Stimulated activated CD8-positive, alpha-beta memory T cell treated with anti-CD3 and anti-CD28 coated beads, Interleukin-2, amount 100 ng/mL, for 48 hours (primary cell): ENCODE results near the gene KCNQ1.

Experiments used
- DNase-seq, 2 donors: peaks; one replicate each; pipeline ENCODE4 v3.0.0-alpha.2; 2020; ENCODE audit warnings: low read depth in 2 of 2

The KCNQ1 gene

DNA sequence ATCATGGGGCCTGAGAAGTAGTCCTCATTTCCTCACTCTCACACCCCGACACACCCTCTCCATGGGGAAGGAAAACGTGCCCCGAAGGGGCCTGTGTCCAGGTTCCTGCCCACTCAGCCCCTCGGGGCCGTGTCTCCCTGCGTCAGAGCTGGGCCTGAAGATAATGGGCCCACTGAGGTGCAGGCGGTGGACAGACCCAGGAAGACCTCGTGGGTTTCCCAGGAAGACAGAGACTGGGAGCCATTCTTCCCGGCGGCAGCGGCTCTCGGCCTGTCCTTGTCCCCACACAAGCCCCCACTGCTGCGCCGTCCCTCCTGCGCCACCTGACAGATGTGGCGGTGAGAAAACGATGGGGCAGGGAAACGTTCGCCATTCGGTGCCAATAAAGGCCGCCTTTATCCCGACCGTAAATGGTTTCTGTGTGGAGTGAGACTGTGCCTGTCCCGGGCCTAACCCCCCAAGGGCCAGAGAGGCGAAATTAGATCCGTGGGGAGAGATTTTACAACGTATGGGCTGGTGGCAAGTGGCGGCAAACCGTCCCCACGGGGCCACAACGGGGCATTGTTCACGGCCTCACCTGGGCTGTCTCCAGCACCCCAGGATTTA, 351.8 kb downstream of the KCNQ1 start:
- DNase-seq, result no peak

DNA sequence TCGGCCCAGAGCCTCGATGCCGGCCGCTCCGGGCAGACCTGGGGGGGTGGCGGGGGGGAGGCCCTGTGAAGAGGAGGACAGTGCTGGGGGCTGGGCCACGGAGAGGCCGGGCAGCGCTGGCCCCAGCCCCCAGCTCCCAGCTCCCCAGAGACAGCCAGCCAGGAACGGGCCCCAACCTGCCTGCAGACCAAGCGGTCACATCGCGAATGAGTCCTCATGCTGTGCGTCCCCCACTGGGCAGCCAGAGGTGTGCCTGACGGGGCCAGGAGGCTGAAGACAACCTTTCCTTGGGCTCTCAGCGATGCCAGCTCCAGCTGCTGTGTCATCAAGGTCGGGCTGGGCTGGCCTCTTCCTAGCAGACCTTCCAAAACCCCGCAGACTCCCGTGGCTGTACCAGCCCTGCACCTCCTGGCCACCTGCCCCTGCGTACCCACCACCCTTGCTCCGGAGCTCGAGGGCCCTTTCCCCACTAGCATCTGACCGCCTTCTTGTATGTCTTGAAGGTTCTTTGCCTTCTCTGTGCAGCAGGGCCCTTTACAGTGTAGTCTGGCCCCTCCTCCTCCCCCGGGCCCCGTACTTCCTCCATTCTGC, 352.4 kb downstream of the KCNQ1 start:
- no peak for DNase-seq

DNA sequence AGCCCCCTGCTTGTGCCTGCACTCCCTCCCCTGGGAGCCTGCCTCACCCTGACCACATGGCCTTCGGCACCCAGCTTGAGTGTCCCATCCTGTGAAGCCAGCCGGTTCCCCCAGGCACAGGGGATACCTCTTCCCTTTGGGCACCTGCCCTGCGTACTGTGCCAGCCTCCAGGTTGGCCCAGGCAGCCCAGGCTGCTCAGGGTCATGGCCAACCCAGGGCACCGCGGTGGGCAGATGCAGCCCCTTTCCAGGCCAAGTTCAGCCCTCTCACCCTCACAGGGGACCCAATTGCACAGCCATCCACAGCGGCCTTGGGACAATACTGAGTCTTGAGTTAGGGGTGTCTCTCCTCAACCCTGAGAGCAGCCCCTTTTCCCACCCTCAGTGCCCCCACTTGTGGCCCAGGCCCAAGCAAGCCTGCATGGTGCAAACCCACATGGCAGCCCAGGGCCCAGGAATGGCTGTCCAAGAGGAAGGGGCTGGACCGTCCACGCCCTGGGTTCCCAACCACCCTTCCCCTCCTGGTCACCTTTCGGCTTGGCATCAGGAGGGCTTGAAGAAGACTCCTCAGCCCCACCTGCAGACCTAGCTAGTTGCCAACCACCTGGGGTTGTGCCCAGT, 353.0 kb downstream of the KCNQ1 start:
- DNase-seq, result no peak

DNA sequence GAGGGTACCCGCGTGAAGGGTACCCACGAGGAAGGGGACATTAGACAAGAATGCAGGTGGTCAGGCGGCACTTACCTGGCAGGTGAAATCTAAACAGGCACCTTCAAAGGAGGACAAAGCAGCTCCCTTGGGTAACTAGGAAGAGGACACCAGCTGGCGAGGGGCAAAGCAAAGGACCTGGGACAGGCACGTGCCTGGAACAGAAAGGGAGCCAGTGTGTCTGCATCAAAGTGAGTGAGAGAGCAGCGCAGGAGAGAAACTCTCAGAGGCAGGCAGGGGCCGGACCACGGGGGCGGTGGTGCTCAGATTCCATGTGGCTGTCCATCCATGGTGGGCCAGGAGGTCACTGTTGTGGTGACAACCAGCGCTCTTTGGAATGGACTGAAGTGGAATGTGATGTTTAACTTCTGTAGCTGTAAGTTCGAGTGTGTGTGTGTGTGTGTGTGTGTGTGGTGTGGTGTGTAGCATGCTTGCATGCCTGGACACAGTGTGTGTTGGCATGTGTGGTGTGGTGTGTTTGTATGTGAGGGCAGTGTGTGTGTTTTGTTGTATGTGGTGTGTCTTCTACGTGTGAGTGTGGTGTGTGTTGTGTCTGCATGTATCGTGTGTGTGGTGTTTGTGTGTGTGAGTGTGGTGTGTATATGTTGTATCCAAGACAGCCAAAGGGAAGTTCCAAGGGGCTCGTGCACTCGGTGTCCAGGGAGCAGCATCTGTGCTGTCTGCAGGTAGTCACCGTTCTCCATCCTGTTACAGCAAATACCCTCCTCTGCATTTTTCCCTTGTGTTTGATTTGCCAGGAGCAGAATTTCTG, 354.3 kb downstream of the KCNQ1 start:
- no peak for DNase-seq

DNA sequence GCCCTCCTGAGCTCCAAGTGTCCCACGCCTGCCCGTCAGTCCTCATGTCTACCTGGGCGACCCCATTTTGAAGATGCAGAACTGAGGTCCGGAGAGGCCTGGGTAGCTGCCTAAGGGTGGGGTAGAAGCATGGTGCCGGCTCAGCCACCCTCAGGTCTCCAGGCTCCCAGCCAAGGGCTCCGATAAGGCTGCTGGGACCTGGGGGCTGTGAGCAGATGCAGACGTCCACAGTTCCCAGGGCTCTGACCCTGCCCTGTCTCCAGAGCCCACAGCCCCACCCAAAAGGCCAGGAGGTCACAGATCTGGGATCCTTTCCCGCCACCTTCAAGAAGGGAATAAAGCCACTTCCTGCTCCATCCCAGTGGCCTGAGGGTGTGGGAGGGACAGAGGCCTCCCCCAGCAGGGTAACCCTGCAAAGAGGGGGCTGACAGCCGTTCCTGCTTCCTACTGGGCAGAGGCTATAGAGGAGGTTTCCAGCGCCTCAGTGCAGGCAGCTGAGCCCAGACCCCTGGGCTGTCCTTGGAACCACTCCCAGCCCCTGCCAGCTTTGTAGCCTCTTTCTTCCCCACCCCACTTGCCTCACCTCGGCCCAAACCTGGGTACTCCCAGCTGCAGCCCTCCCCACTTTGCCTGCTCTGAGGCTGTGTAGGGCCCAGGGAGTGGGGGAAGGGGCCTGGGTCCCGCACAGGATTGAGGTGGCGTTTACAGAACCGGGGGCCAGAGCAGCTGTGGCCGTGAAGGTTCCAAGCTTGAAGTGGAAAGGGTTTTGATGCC, 355.3 kb downstream of the KCNQ1 start:
- DNase-seq, result no peak

DNA sequence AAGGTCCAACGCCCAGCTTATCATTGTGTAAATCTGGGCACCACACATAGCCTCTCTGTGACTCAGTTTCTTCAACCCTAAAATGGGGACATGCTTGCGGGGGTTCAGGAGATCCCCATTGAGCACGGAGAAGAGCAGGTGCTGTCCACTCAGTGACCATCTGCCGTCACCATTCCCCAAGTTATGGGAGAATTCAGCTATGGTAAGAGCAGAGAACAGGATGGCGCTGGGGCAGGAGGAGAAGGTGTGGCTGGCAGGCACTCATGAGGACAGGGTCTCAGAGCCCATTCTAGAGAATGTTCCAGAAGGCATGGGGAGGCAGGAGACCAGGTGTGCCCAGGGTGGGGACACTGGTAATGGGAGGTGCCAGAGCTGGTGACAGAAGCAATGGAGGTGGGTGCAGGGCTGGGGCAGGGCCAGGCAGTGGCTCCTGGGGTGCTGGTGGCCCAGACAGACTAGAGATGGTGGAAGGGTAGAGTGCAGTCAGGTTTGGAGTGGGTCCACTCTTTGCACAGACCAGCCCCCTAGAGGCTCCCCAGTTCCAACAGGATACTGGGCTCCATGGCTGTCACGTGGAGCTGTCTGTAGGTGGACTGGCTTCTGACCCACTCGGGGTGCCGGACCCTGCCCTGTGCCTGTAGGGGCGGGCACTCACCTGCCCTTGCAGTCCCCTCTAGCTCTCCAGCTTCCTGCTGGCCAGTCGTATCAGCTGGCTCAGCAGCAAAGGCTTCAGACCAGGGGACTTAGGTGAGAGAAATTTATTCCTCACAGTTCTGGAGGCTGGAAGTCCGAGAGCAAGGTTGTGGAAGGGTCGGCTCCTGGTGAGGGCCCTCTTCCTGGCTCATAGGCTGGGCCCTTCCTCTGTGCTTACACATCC, 356.1 kb downstream of the KCNQ1 start:
- DNase-seq, result no peak

DNA sequence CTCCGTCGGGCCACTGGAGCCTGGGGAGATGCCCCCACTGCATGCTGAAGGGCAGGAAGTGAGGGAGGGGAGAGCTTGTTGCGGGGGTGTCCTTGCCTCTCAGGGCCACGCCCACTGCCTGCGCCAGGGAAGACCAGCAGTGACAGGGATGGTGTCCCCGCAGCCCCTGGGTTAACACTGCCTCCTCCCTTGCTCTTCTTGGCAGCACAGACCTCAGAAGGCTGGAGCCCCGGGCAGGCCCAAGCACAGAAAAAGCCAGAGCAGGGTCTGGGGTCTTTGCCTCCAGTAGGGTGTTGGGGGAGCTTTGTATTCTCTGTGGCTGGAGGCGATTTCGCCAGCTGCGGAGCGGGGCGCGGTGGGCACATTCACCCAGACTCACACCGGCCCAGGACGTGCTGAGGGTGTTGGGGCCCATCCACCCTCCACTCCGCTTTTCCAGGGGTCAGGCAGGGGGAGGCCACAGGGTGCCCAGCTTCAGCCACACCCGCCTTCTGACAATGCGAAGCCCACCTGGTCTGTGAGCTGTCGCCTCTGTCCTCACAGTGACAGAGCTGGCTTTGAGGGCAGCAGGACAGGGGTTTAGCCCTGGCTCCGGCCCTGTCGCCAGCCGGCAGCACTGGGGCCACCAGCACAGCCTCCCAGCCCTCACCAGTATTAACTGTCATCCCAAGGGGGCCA, 357.0 kb downstream of the KCNQ1 start:
- no peak for DNase-seq

DNA sequence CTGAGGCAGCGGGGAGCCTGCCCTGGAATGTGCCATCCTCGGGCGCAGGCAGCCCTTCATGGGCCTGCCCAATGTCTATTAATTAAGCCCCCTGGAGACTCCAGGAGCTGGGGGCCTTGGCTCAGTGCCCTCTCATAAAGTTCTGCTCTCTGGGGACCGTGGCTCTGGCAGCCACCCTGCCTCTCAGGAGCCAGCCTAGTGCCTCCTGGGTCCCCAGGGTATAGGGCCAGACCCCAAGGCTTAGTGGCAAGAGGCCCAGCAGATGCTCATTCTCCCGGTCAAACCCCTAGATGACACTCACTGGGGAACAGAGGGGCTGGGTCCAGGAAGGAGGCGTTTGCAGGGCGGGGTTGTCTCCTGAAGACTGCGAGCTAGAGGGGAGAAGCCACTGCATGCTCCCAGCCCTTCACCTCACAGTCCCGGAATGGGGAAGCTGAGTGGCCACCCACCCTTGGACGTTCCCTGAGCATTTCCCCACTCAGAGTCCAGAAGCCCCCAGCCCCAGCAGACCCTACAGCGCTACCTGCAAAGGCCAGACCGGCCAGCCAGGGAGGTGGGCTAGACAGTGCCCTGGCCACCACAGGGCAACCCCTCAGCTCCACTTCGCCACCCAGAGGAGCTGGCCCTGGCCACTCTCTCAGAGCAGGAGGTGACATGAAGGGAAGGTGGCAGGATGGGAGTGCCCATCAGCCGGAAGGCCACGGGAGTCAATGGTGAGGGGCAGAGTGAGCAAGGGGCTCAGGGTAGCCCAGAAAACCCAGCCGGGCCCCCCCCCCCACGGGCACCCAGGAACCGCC, 357.8 kb downstream of the KCNQ1 start:
- no peak for DNase-seq

DNA sequence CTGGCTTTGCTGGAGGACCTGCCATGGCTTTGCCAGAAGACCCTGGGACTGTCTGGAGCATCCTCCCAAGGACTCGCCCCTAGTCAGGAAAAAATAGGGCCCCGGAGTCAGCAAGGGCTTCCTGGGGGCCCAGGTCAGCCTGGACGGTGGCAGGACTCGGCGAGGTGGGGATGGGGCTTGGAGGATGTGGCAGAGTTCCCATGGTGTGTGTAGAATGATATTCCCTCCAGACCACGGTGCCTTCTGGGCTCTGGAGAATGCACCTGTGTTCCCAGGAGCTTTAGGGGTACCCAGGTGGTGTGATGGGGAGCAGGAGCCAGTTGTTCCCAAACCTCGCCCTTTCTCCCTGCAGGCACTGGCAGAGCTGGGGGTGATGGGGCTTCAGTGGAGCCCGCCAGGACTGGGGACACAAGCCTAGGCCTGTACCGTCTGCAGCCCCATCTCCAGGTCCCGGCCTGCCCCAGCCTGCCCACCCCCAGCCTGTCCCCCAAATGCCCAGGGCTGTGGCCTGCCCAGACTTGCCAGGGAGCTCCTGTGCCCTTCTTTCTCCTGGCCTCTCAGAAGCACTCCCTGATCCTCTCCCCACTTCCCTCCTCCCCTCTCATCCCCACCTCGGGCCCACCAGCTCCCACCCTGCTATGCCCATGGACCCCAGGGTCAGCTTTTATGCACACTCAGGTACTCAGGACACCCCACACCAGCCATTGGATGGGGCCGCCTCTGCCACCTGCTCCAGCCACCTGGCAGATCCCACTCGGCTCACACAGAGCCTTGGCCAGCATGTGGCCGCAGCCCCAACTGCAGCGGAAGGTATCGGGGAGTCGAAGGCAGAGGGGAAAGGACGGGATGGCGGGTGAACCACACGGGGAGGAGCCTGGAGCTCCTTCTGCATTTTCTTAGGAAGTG, 358.6 kb downstream of the KCNQ1 start:
- no peak for DNase-seq

DNA sequence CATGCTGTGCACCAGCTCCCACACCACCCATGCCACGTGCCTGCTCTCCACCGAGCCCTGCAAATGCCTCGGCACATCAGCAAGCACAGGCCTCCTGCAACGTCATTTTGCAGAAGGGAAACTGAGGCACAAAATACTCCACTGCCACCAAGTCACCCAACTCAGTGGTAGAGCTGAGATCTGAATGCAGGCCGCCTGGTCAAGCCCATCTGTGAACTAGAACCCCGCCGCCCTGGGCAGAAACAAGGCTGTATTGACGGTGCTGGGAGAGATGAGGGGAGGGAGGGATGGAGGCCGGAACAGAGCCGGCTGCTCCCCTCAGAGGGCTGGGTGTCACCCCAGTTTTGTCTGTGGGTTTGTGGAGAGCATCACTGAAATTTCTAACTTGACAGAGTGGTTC, 359.4 kb downstream of the KCNQ1 start:
- no peak for DNase-seq

DNA sequence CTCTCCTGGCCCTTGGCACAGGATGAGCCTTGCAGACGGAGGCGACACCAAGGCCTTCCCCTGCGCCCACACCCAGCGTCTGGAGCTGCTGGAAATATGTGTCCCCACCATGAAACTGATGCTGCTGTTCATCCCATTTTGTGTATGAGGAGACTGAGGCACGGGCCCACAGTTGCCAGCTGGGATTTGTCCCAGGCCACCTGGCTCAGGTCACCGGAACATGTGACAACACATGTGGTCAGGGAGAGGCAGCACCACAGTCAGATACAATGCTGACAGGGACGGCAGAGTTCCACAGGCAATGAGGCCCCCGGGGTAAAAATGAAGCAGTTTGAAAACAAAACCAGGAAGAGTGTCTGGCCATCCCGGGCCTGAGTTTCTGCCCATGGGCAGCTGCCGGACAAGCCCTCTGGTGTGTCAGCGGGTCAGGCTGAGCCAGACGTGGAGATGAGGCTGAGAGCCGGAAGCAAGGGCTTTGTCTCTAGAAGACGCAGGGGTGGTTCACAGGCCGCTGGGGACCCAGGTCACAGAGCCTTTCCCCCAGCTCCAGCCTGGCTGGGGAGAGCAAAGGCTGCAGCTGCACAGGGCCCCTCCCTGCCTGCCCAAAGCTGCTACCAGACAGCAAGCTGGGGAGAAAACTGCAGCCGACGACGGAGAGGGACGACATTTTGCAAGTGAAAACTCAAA, 360.0 kb downstream of the KCNQ1 start:
- DNase-seq, result no peak

DNA sequence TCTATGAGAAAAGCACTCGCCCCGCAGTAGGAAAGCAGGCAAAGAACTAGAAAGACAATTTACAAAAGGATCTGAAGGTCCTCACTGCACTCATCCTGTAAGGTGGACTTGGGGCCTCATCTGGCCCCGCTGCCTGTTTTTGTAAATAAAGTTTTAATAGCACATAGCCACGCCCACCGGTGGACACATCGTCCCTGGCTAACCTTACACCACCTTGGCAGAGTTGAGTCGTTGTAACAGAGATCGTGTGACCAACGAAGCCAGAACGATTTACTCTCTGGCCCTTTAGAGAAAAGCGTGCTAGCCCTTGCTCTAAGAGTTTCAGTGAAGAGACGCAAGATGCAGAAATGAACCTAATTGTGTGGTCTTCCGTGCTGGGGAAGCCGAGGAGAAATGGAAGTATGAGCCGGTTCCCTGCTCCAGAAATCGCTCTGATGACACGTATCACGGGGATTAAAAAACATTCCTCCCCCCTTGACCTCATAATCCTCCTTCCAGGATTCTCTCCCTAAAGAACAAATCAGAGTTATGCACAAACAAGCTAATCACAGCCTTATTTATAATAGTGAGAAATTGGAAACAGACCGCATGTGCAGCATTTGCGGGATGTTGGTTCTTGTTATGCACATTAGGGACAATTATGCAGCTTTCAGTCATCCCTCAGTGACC, 360.7 kb downstream of the KCNQ1 start:
- DNase-seq, result no peak

DNA sequence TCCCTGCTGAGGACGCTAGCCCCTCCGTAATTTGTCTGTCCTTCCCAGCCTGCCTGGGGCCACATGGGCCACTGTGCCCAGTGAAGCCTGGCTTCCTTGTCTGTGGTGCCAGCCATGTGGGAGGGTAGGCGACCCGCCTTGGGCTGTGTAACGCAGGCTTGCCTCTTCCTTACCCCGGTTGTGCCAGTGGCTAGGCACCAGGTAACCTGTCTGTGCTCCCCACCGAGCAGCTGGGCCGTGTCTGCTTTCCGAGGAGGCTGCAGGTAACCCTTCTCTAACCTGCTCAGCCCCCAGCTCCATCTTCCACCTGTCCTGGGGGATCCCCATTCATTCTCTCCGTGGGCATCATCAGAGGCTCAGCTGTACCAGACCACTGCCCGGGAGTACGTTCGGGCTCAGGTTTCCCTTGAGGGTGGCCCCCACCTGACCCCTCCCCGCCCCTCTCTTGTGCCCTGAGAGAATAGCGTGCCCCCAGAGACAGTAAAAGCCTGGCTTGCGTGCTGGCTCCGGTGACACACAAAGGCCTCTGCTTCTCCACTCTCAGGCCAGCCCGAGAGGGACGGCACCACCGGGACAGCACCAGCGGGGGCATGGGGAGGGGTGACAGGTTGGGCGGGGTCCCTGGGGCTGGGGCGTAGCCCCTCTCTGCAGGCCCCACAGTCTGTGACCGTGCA, 361.7 kb downstream of the KCNQ1 start:
- no peak for DNase-seq

DNA sequence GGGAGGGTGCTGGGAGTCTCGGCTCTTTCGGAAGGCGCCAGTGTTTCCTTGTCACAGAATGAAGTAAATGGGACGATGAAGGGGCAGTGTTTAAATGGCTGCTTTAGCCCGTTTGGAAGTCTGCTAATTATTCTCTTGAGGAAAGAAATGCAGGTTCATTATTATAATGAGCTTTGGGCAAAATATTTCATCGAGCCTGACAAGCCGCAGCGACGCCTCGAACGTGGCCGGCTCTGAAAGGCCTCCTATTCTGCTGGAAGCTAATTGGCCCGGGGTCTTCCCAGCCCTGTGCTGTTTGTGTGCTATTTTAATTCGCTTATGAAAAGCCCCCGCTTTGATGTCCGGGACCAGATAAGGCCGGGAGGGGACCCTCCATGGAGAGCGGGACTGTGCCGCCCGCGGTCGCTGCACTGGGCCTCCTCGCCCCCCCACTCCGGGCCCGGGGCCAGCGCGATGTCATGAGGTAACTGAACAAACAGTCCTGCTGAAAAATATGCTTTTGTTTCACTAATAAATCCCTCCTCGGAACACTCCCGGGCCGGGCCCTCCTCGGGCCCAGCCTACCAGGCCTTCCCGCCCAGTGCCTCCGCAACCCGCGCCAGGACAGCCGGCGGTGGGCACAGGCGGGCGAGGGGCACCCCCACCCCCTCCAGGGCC, 362.3 kb downstream of the KCNQ1 start:
- no peak for DNase-seq

DNA sequence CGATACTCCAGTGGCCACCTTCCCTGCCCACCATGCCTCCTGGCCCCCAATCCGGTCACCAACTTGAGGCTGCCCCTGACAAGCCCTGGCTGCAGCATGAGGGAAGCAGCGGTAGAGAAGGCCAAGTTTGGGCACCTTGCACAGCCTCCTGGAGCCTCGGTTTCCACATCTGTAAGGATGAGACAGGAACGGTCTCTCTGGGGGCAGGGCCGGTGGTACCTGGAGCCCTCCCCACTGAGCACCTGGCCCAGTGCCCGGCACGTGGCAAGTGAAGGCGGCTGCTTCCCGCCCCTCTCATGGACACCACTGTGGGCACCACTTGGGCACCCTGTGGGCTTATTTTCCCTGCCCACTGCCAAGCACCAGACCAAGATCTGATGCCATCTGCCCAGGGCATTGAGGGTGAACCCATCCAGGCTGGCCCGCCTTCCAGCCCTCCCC, 363.0 kb downstream of the KCNQ1 start:
- DNase-seq, result no peak
